H1 (cell line): Measurements from ENCODE around the gene VASP. TPM values are rescaled to one million over a fixed set of nuclear protein-coding genes. Genes with fewer than 3 reads are reported as not detected.
A peak's percentile ranks its signal among the peaks of the same experiment; 100 is the strongest.

Experiments
- ASH2L ChIP-seq: fragments of 200-600, 300-600 bp; sonication (generic); IDR thresholded peaks from one replicate; pipeline ENCODE4 v1.7.1; 2017; ENCODE audit warnings: low read length
- BRCA1 ChIP-seq: IDR thresholded peaks from 2 replicates; pipeline ENCODE4 v1.6.1; 2012; ENCODE audit warnings: low read depth, low read length, improper control_type of control experiment
- CEBPB ChIP-seq: IDR thresholded peaks from 2 replicates; pipeline ENCODE4 v1.6.1; 2012; ENCODE audit warnings: low read depth, low read length
- CREB1 ChIP-seq: IDR thresholded peaks from 2 replicates; pipeline ENCODE4 v1.6.1; 2012; ENCODE audit warnings: inconsistent platforms
- E2F6 ChIP-seq: IDR thresholded peaks from 2 replicates; pipeline ENCODE4 v1.6.1; 2012; ENCODE audit warnings: inconsistent platforms
- GTF2F1 ChIP-seq: IDR thresholded peaks from 2 replicates; pipeline ENCODE4 v1.6.1; 2012; ENCODE audit warnings: low read depth, low read length, improper control_type of control experiment, borderline replicate concordance
- POLR2A ChIP-seq, 2 experiments: IDR thresholded peaks; 1 replicate in 1 of 2; 2 replicates in 1 of 2; pipeline ENCODE4 v1.6.1; 2011; ENCODE audit warnings: low read depth in 2 of 2, low read length in 2 of 2, mild to moderate bottlenecking in 2 of 2; ENCODE audit errors: control extremely low read depth in 1 of 2
- POLR2AphosphoS5 ChIP-seq: IDR thresholded peaks from 2 replicates; pipeline ENCODE4 v1.6.1; 2011; ENCODE audit warnings: low read depth, low read length
- RAD21 ChIP-seq, 2 experiments: IDR thresholded peaks in 1 of 2; conservative IDR thresholded peaks in 1 of 2; 2 replicates each; pipeline ENCODE4 v1.6.1; 2011; ENCODE audit warnings: low read depth in 2 of 2, low read length in 2 of 2, improper control_type of control experiment in 1 of 2, inconsistent platforms in 1 of 2, mild to moderate bottlenecking in 1 of 2, moderate library complexity in 1 of 2
- RNF2 ChIP-seq: fragments of 200-900, 300-1000 bp; sonication (generic); IDR thresholded peaks from 2 replicates; pipeline ENCODE4 v1.7.1; 2016; ENCODE audit warnings: borderline replicate concordance, low read depth, mild to moderate bottlenecking, antibody characterized with exemption, low read length; ENCODE audit not compliant: poor library complexity, severe bottlenecking; ENCODE audit errors: missing control alignments
- TBP ChIP-seq: IDR thresholded peaks from 2 replicates; pipeline ENCODE4 v1.6.1; 2011; ENCODE audit warnings: low read depth, low read length, improper control_type of control experiment
- polyA plus RNA-seq, 7 experiments: library from polyadenylated mRNA; depleted of rRNA in 3 of 7; stranded (reverse) in 5 of 7; unstranded in 2 of 7; fragments of >200 nt in 5 of 7; fragments of 200-250 nt in 2 of 7; gene quantifications; 1 replicate in 5 of 7; 2 replicates in 1 of 7; 4 replicates in 1 of 7; pipeline versions ENCODE4 v1.2.1 to v1.2.3, GENCODE V29; 2011 to 2013; ENCODE audit warnings: missing spikeins in 2 of 7, mixed read lengths in 2 of 7
- total RNA-seq: library from RNA; stranded (reverse); fragmentation: NEBNext Ultra II Directional; extraction: Animal tissue kit (Norgen Biotek cat#: 25700); gene quantifications from 2 replicates; pipeline ENCODE4 v1.2.1, GENCODE V29; 2021

The VASP gene
- total and polyA plus RNA-seq, 2 of the 8 experiments (the other 6 are each of a cell fraction or from before 2014, with no cell fraction given) = 89.7 to 135 TPM

DNA sequence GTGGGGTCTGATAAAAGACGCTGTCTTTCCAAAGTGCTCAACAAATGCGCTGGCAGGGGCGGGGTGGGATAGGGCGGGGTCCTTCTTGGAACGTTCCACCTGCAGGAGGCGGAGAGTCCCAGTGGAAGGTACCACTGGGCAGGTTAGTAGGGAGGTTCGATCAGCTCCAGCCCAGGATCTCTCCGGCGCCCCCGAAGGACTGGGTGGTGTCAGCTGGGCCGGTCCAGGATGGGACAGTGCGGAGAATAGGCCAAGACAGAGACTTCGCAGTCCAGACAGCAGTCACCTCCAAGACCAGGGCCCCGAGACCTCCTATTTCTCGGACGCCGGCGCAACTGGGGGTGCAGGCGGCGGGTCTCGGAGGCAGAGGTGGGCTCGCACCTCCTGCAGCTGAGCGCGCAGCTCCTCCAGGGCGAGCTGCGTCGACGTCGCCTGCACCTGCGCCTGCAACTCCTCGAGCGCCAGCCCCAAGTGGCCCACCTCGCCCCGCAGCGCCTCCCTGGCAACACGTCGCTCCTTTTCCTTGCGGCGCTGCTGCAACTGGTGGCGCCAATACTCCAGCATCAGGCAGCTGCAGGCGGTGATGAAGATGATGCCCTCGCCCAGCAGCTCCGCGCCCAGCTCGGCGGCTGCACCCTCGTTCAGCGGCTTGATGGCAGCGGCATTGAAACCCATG is 21.6 kb downstream of the VASP start (continued):
- 0 out of 2 replicates have a peak, but pooled peaks have one; percentile 13 for TF ChIP-seq TBP
- 0 out of 2 replicates have a peak, but pooled peaks have one; percentile 39 for TF ChIP-seq BRCA1
- TF ChIP-seq POLR2AphosphoS5 = peak; percentile 69
- TF ChIP-seq ASH2L = no peak
- peak; percentile 36; the same call in 1 of the 2 replicates for TF ChIP-seq CREB1
- TF ChIP-seq E2F6 = peak; percentile 84
- peak; percentile 23 to 42; a peak in 3 of 4 replicates for TF ChIP-seq RAD21 (IDR thresholded peaks at IDR 0.05 in 1 of 2, conservative IDR thresholded peaks at IDR 0.05 in 1 of 2; ENCODE audit: low read depth in 2 of 2, low read length in 2 of 2)
- TF ChIP-seq POLR2A (IDR thresholded peaks at IDR 0.05; ENCODE audit: control extremely low read depth in 1 of 2, low read depth in 2 of 2, low read length in 2 of 2) = peak in 1 of 2 experiments; percentile 85; a peak in 1 of 3 replicates
- no peak for TF ChIP-seq GTF2F1
- TF ChIP-seq CEBPB = no peak
- peak; percentile 16 for TF ChIP-seq RNF2
